Lower lobe of right lung (tissue), 2 donors: ENCODE measurements around the gene RFNG. TPM values are rescaled to one million over a fixed set of nuclear protein-coding genes. Genes with fewer than 3 reads are reported as not detected.

Experiments used
- ATAC-seq, 2 donors: fragments of 200-7000 bp; cut with Tn5 transposase; one replicate each; pipeline ENCODE4 v1.9.1; 2020 to 2022; ENCODE audit warnings: mild to moderate bottlenecking in 2 of 2, moderate library complexity in 2 of 2
- DNase-seq: peaks from one replicate; pipeline ENCODE4 v3.0.0-alpha.2; 2020
- H3K27ac ChIP-seq: fragments of 200-600 bp; one replicate; pipeline ENCODE4 v1.8.0; 2022
- H3K27me3 ChIP-seq: fragments of 200-600 bp; one replicate; pipeline ENCODE4 v1.8.0; 2022; ENCODE audit warnings: low read depth
- H3K36me3 ChIP-seq: fragments of 200-600 bp; one replicate; pipeline ENCODE4 v1.8.0; 2022; ENCODE audit warnings: mild to moderate bottlenecking
- H3K4me1 ChIP-seq: fragments of 200-600 bp; one replicate; pipeline ENCODE4 v1.8.0; 2022
- H3K4me3 ChIP-seq: fragments of 200-600 bp; one replicate; pipeline ENCODE4 v1.8.0; 2022; ENCODE audit warnings: mild to moderate bottlenecking
- H3K9me3 ChIP-seq: fragments of 200-600 bp; one replicate; pipeline ENCODE4 v1.8.0; 2022
- CTCF ChIP-seq: fragments of 200-600 bp; IDR thresholded peaks from one replicate; pipeline ENCODE4 v1.8.0; 2022; ENCODE audit warnings: antibody characterized with exemption, mild to moderate bottlenecking
- intact Hi-C: fragments of 100-400 bp; cut with DNase I; formaldehyde crosslinking; loops from one replicate; pipeline ENCODE4 v1.11.0; 2022
- total RNA-seq: library from RNA; stranded (reverse); fragmentation: NEBNext Ultra II Directional; extraction: Animal tissue kit (Norgen Biotek cat#: 25700); gene quantifications from one replicate; pipeline ENCODE4 v1.2.1, GENCODE V29; 2021
- donor health status: DM: no; HTN: yes; CAD: no; lungs with severe emphysema.

RFNG gene
- total RNA-seq, 1 donor from 2014 or later, result 35.1 TPM

- Histone ChIP-seq H3K4me1 (peaks cover 40% of the 10 kb centered on the region), H3K4me3 (no peak overlapping the region), H3K36me3 (peaks cover 3% of the 10 kb centered on the region), H3K27ac (peak overlapping the region; percentile 31), H3K9me3 (no peaks in the 10 kb centered on the region), H3K27me3 (no peaks in the 10 kb centered on the region)
- no peak for ATAC-seq
- TF ChIP-seq CTCF, result no peak
- DNase-seq, result no peak
- intact Hi-C loops, result no loop called here
Observed at GRCh38 chr17:82016875-82017459, 34.6 kb downstream of the RFNG start.

- Histone ChIP-seq H3K4me1 (peaks cover 33% of the 10 kb centered on the region), H3K4me3 (no peak overlapping the region), H3K9me3 (no peaks in the 10 kb centered on the region), H3K27ac (no peak overlapping the region), H3K27me3 (no peaks in the 10 kb centered on the region), H3K36me3 (peaks cover 9% of the 10 kb centered on the region)
- ATAC-seq (no peak), DNase-seq (no peak)
- TF ChIP-seq CTCF, result no peak
- intact Hi-C loops, result no loop called here
Observed at GRCh38 chr17:82016061-82016874, 35.3 kb downstream of the RFNG start.

GRCh38 chr17:82015311-82015971 is 36.2 kb downstream of the RFNG start:
- DNase-seq (no peak), ATAC-seq (no peak)
- Histone ChIP-seq H3K36me3 (peaks cover 10% of the 10 kb centered on the region), H3K27ac (no peak overlapping the region), H3K27me3 (no peaks in the 10 kb centered on the region), H3K4me1 (peaks cover 26% of the 10 kb centered on the region), H3K9me3 (no peaks in the 10 kb centered on the region), H3K4me3 (no peak overlapping the region)
- TF ChIP-seq CTCF, result no peak
- intact Hi-C loops, result no loop called here

- TF ChIP-seq CTCF, result no peak
- DNase-seq (no peak), ATAC-seq (no peak)
- H3K4me3 ChIP-seq, result no peak overlapping the region
- peaks cover 23% of the 10 kb centered on the region for H3K4me1 ChIP-seq
- no peak overlapping the region for H3K27ac ChIP-seq
- H3K36me3 ChIP-seq, result peaks cover 10% of the 10 kb centered on the region
- no peaks in the 10 kb centered on the region for H3K27me3 ChIP-seq
- H3K9me3 ChIP-seq, result no peaks in the 10 kb centered on the region
- intact Hi-C loops, result no loop called here
Observed at GRCh38 chr17:82014971-82015310, 36.7 kb downstream of the RFNG start.

GRCh38 chr17:82014432-82014831 is 37.2 kb downstream of the RFNG start:
- TF ChIP-seq CTCF, result no peak
- H3K4me1 ChIP-seq, result peaks cover 18% of the 10 kb centered on the region
- no peaks in the 10 kb centered on the region for H3K9me3 ChIP-seq
- ATAC-seq (peak; percentile 29 to 34), DNase-seq (no peak)
- intact Hi-C loops, result no loop called here
- H3K27ac ChIP-seq, result peak overlapping the region; percentile 80
- peak overlapping the region; percentile 31 for H3K4me3 ChIP-seq
- no peaks in the 10 kb centered on the region for H3K27me3 ChIP-seq
- H3K36me3 ChIP-seq, result peaks cover 10% of the 10 kb centered on the region
